ENCODE measurements around the gene ACOX3.
A peak's percentile ranks its signal among the peaks of the same experiment; 100 is the strongest.
"Not testable (repeated sequence)": the region's sequence is repeated elsewhere in the genome, so short reads cannot be mapped to it uniquely, and the experiment has no call there.

The ACOX3 gene

DNA sequence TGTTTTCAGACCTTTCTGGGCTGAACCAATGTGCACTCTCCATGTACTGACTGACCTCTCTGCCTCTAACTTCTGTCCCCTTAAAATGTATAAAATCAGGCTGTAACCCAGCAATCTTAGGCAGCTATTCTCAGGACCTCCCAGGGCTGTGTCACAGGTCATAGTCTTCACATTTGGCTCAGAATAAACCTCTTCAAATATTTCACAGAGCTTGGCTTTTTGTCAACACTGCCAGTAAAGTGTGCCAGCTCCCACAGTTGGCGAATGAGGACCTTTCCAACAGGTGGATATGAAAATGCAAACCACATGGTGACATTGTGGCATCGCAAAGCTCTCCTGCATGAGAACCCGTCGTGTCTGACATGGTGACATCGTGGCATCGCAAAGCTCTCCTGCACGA is 76.4 kb downstream of the ACOX3 start:
- DNase-seq (ENCODE audit: low read depth, low spot score): no peak
- no peak overlapping the region for H3K27ac ChIP-seq

DNA sequence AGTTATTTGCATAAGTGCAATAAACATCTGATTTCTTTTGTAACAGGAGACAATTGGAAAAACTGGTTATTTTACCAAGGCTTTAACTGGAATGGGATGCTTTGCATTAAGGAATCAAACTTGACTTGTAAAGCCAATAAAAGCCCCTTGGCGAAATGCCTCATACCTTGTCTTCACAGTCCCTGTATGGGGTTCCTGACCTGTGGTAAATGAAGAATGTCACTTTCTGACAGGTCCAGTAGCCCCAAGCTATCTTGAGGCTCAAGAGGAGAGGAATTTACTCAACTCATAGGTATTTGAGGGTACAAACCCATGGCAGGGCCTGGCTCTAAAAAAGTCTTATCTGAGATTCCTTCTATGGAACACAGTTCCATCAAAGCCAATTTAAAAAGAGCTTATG is 78.0 kb downstream of the ACOX3 start:
- no peak overlapping the region for H3K27ac ChIP-seq
- no peak for DNase-seq (ENCODE audit: low read depth, low spot score)

DNA sequence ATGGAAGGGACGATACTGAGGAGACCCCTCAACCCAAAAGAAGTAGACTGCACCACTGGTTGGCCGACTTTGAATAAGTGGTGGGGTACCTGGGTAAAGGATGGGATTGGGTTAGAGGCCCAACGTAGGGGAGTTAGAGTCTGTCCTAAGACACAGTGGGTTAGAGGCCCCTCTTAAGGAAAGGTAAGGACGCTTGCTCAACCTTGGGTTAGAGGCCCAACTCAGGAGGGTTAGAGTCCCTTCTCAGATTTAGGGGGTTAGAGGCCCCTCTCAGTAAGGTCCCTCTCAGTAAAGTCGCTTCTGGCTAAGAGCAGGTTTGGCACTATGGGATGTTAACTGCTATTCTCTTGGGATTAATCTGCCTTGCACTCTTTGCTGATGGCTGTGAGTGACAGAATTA is 81.3 kb downstream of the ACOX3 start:
- H3K27ac ChIP-seq: no peak overlapping the region
- DNase-seq (ENCODE audit: low read depth, low spot score): no peak

DNA sequence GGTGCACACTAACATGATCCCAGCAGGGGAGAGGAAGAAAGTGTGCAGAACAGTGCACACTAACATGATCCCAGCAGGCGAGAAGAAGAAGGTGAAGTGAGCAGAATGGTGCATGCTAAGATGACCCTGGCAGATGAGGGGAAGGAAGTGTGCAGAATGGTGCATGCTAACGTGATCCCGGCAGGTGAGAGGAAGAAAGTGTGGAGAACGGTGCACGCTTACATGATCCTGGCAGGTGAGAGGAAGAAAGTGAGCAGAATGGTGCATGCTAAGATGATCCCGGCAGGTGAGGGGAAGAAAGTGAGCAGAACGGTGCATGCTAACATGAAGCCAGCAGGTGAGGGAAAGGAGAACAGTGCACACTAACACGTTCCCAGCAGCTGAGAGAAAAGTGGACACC is 83.7 kb downstream of the ACOX3 start:
- no peak for DNase-seq (ENCODE audit: low read depth, low spot score)
- H3K27ac ChIP-seq: no peak overlapping the region

DNA sequence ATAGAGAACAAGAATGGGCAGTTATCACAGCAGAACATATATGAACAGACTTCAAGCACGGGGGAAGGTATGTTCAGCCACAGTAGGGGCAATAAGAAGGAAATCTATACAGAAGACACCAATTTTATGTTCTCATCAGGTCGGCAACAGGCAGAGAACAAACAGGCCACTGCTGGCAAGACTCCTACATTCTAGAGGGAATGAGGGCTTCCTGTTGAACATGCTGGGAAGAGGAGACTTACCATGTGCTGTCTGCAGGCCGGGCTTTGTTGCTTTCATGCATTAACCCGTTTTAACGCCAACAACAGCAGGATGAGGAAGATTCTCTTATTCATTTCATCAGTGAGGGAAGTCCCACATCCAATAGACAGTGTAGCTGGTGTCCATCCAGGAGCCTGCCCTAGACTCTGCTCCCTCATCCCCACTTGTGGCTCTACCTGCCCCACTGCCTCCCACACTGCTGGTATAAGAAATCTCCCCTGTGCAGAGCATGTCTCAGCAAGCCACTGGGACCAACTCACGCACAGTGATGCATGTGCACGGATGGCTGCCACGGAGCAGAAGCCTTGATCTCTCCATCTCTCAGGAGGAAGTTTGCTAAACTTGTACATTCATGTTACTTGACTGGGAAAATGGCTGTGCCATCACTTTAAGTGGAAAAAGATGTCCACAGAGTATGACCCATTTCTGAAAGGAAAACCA is 84.5 kb downstream of the ACOX3 start:
- peak overlapping the region; percentile 34 for H3K27ac ChIP-seq
- no peak for DNase-seq (ENCODE audit: low read depth, low spot score)

DNA sequence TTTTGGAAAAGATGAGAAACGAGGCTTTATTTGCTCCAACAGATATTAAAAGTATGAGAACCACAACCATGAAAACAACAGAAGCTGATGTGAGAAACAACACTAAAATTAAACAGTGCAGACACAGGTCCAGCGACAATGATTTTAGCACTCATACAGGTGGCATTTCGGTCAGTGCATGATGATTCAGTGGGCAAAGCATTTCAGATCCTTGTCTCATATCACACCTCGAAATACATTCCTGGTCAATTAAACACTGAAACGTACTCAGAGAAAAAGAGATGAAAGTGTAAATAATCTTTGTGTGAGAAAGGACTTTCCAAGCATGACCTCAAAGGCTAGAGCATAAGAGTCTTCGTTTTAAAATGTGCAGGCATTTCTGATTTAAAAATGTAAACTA is 85.2 kb downstream of the ACOX3 start:
- H3K27ac ChIP-seq: peak overlapping the region; percentile 34
- DNase-seq (ENCODE audit: low read depth, low spot score): no peak

DNA sequence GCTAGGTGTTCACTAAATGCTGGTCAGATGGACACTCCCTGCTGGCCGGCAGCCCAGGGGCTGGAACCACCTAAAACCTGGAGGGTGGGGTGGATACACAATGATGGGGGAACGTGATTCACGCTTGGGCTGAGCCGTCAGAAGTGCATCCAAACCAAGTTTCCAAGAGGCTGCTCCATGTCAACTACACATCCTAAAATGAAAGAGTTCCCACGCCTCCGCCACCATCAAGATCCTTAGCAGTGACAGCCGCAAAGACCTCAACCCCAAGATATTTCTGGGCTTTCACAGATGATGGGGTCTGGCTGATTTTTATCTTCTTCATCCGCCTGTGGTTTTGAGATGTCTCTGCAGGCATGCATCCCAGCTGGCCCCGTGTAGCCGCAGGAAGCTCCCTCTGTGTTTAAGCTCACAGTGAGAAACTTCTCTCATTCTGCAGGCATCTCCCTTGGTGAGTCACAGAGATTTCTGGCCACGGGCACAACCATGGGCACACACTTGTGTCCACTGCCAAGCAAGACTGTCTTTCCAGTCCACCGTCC is 86.5 kb downstream of the ACOX3 start:
- no peak overlapping the region for H3K27ac ChIP-seq
- DNase-seq (ENCODE audit: low read depth, low spot score): no peak

DNA sequence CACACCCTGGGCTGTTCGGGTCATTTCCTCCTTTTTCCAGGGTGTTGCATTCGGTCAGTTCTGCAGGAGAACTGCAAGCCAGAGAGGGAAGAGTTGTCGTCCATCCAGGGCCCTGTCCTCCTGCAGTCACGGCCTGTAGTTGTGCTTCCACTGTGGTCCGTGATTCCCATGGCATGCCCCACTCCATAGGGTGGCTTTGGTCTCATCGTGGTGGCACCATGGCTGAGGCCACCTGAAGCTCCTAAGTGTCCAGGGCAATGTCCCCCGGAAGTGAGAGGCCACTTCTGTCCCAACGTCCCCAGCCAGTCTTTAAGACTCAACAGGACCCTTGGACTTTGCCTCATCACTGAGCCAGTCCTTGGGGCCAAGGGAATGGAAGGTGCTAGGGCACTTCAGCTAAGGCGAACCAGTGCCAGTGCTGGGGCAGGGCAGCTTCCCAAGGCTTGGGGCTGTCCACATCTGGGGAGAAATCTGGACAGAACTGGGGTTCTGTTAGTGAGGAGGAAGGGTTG is 87.3 kb downstream of the ACOX3 start:
- no peak for DNase-seq (ENCODE audit: low read depth, low spot score)
- no peak overlapping the region for H3K27ac ChIP-seq

DNA sequence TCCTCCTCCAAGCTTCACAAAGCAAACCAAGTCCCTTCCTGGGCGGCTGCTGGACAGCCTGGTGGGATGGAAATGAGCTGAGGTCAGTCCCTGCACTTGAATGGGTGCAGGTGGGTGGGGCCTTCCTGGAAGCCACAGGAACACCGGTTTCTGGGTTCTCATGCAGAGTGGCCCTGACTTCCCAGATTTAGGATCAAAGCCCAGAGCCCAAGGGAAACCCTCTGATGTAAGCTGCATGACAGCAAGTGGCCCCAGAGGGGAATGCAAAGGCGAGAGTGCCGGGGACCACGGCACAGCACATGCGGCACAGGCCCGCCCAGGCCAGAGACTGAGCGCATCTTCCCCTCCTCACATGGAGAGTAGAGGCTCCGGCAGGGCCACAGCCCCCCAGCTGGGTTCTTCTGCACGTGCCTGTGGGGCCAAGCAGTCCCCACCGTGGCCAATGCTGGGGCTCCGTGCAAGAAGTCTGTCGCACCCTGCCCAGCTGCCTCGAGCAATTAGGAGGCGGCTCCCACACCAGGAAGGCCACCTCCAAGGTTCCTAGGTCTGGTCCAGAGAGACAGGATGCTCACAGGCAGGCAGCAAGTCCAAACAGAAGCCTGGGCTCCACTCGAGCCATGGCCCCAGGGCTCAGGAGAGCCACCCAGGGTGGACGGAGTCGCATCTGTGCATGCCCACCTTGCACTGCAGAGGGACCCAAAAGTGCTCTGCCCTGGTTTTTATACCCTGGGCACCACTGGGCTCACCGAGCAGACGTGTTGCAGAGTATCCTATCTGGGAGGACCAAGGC is 88.0 kb downstream of the ACOX3 start:
- no peak for DNase-seq (ENCODE audit: low read depth, low spot score)
- no peak overlapping the region for H3K27ac ChIP-seq

DNA sequence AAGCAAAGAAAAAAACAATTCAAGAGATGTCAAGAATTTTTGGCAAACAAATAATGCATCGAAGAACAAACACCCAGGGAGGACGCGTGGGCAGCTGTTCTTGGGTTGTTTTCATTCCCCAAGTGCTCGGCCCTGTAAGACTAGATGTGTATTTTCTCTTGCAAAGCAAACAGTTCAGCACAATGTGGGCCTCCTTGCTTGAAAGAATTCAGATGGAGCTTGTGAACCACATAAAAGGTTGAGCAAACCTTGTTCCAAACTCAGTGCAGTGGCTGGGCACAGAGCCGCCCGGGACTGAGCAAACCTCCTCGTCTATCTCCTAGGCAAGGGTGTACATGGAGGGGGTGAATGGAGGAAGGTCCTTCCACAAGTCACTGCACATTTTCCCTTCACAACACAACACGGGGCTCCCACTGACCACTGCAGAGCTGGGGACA is 88.6 kb downstream of the ACOX3 start:
- DNase-seq (ENCODE audit: low read depth, low spot score): no peak
- H3K27ac ChIP-seq: no peak overlapping the region

DNA sequence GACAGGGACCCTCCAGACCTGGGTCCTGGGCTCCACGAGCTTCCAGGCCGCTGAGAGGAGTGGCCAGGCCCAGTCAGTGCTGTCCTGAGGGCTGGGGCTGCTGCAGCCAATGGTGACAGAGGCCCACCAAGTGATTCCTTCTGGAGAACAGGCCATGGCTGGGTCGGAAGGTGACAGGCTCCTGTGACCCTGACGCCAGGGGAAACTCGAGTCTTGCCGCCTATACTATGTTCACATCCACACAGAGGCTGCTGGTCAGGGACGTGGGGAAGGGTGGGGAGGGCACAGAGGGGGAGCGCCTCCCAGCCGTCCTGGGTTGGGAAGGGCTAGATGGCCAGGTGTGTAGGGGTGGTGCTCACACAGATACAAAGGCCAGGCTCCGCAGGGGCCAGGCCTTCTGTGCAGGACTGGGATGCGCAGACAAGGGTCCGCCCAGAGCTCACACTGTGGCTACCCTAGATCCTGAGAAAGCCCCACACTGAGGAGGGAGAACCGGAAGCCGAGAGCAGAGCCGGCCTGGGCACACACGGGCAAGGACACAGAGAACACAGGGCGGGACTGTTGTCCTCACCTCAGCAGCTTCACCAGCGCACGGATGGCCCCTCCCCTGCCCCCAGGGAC is 89.6 kb downstream of the ACOX3 start:
- no peak for DNase-seq (ENCODE audit: low read depth, low spot score)

DNA sequence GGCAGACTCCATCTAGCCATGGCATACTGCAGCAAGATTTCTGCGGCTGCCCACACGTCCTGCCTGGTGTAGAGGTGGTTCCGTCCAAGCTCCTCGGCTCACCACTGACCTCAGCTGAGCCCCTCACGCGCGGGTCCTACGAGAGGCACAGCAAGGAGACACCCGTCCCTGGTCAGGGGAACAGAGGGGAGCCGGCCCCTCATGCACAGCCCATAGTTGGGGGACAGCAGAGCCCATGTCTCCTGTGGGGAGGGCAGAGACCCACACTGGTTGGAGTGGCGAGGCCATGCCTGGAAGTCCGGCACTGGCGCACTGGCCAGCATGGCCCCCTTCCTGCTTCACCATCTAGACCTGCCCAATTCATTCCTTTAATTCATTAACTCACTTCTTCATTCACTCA is 90.2 kb downstream of the ACOX3 start:
- DNase-seq (ENCODE audit: low read depth, low spot score): no peak
- H3K27ac ChIP-seq: no peak overlapping the region

More for the DNA sequence above, 89.6 kb downstream of the ACOX3 start:
- H3K27ac ChIP-seq: no peak overlapping the region

DNA sequence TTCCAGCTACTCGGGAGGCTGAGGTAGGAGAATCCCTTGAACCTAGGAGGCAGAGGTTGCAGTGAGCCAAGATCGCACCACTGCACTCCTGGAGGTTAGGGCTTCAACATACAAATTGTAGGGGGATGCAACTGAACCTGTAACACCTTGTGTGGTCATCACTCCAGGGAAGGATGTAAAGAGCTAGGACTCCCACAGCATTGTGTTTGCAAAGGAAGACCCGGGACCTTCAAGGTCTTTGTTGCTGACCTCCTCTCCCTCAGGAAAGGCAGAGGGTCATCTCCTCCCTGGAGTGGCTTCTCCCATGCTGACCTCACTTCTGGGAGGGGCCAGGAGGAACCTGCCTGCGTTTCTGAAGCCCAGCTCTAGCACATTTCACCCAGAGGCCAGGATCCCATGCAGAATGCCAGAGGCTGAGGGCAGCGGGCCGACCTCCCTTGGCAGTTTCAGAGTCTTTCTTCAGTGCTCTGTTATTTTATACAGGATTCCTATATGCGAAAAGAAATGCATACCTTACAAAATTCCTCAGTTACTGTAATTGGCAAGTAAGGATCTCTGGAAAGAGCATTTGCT is 90.8 kb downstream of the ACOX3 start:
- DNase-seq (ENCODE audit: low read depth, low spot score): no peak
- no peak overlapping the region for H3K27ac ChIP-seq

DNA sequence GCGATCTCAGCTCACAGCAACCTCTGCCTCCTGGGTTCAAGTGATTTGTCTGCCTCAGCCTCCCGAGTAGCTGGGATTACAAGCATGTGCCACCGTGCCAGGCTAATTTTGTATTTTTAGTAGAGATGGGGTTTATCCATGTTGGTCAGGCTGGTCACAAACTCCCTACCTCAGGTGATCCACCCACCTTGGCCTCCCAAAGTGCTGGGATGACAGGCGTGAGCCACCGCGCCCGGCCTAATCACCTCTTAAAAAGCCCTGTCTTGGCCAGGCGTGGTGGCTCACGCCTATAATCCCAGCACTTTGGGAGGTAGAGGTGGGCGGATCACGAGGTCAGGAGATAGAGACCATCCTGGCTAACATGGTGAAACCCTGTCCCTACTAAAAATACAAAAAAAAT is 91.3 kb downstream of the ACOX3 start:
- not testable (repeated sequence) for DNase-seq (ENCODE audit: low read depth, low spot score); H3K27ac ChIP-seq

DNA sequence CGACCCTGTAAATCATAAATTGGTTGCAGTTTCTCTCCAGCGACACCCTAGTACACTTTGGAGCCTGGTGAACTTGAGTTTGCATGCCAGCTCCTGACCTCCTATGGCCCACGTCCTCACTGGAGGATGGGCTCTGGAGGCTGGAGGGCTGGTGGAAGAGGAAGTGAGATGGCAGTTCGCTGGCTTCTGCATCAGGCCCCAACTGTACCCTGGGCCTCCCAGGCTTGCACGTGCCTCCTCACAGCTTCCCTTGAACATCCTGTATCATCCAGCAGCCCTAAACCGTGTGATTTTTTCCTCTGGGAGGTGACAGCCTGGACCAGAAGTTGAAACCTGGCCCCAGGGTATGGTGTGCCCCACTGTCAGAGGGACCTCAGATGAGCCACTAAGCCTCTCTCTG is 92.5 kb downstream of the ACOX3 start:
- DNase-seq (ENCODE audit: low read depth, low spot score): no peak
- no peak overlapping the region for H3K27ac ChIP-seq

DNA sequence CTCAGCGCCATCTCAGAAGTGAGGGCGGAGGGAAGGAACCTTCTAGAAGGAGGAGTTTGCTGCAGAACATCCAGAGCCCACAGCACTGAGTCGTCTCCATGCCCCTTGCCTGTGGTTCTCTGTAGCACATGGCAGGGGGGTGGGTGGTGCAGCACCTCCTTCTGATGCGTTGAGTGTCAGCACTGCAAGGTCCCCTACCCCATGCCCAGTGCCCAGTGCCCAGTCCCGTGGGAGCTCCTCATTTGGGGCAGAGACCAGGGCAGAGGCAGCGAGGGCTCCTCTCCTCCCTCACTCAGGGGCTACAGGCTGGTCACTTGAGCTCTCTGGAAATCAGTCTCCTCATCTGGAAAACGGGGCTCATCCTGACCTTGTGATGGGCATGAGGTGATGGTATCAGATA is 92.9 kb downstream of the ACOX3 start:
- DNase-seq (ENCODE audit: low read depth, low spot score): no peak

DNA sequence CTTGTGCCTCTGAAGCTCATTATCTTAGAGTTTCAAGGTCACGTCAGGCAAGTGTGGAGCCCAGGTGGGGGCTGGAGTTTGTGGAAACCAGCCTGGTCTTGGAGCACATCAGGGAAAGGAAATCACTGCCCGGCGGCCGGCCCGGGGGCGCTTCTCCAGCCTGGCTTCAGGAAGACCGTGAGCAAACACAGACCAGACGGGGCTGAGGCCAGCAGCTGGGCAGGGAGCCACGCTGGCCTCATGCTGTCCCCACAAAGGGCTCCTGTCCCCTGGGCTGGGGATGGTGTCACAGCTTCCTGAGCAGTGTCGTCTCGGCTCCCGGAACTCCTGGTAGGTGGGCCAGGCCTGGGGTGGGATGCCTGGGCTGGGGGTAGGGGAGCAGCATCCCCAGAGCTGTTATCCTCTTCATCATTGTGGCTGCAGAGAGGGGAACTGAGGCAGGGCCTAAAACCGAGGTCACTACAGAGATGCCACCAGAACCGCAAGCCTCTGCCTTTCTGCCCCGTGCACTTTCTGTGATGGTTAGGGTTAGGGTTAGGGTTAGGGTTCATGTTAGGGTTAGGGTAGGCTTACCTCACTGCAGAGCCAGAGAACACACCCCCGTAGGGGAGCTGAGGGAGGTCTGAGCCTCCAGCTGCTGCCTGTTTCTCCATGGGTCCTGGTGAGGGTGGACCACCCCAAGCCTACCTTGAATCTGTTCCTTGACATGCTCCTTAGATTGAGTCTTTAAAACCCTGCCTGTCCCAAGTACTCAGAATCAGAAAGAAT is 93.5 kb downstream of the ACOX3 start:
- no peak overlapping the region for H3K27ac ChIP-seq
- DNase-seq (ENCODE audit: low read depth, low spot score): no peak

More for the DNA sequence above, 92.9 kb downstream of the ACOX3 start:
- H3K27ac ChIP-seq: no peak overlapping the region

DNA sequence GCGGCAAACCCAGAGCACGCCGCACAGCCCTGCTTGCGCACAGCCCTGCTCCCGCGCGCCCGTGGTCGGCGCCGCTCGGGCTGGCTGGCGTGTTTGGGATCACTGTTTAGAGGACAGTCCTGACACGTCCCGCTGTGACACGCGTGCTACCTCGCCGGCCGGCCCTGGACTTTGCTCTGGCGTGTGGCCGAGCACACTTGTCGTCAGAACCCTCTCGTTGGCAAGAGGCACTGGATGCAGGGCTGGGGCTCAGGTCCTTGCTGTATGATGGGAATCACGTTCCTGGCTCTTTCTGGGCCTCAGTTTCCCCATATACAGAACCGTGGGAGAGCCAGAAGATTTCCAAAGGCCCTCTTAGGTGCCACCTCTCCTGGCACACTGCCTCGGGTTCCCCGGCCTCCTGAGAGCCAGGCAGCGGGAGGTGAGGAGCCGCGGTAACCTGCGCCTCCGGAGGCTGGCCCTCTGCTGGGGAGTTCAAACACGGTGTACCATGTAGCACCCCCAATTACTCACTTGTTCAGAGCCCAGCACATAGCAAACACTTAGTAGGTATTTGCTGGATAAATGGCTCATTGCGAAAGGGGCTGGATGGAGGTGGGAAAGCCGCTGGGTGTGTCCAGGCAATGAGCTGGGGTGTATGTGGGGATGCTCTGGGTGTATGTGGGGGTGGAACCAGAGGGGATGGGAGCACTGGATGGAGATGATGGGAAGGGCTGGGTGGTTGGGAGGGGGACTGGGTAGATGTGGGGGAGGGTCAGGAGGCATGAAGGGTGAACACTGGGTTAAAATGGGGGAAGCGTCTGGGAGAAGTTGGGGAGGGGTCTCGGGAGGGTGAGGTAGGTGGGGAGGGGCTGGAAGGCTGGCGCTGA is 94.3 kb downstream of the ACOX3 start:
- DNase-seq (ENCODE audit: low read depth, low spot score): no peak

More for the DNA sequence above, 94.3 kb downstream of the ACOX3 start:
- H3K27ac ChIP-seq: no peak overlapping the region

Data from epithelial cell of prostate (primary cell).